Psoas muscle (tissue), 8 donors: Measurements from ENCODE around the gene RAD17. TPM values are rescaled to one million over a fixed set of nuclear protein-coding genes. Genes with fewer than 3 reads are reported as not detected.
"Not testable (repeated sequence)": the region's sequence is repeated elsewhere in the genome, so short reads cannot be mapped to it uniquely, and the experiment has no call there.

Experiments used
- ATAC-seq, 4 donors: fragments of 200-7000 bp; cut with Tn5 transposase; one replicate each; pipeline ENCODE4 v1.9.1; 2020; ENCODE audit warnings: moderate library complexity in 3 of 4, mild to moderate bottlenecking in 2 of 4
- DNase-seq, 2 donors: peaks; one replicate each; pipeline ENCODE4 v3.0.0-alpha.2; 2020
- H3K27ac ChIP-seq: fragments of 200-600 bp; one replicate; pipeline ENCODE4 v1.8.0; 2022
- H3K27me3 ChIP-seq, 3 donors: fragments of 200-600 bp in 1 of 3; one replicate each; pipeline versions ENCODE4 v1.6.1 to v1.8.0; 2013 to 2022; ENCODE audit warnings: low read length in 2 of 3, mild to moderate bottlenecking in 2 of 3, moderate library complexity in 1 of 3; ENCODE audit not compliant: insufficient read depth in 3 of 3
- H3K36me3 ChIP-seq, 2 donors: fragments of 200-600 bp in 1 of 2; one replicate each; pipeline versions ENCODE4 v1.6.1 to v1.8.0; 2013 to 2022; ENCODE audit warnings: low read depth in 1 of 2, mild to moderate bottlenecking in 1 of 2, moderate library complexity in 1 of 2; ENCODE audit not compliant: insufficient read depth in 1 of 2
- H3K4me1 ChIP-seq: fragments of 200-600 bp; one replicate; pipeline ENCODE4 v1.8.0; 2022
- H3K4me3 ChIP-seq: fragments of 200-600 bp; one replicate; pipeline ENCODE4 v1.8.0; 2022; ENCODE audit warnings: mild to moderate bottlenecking
- H3K9me3 ChIP-seq: fragments of 200-600 bp; one replicate; pipeline ENCODE4 v1.8.0; 2022
- WGBS, 3 donors: extraction: QIAGEN DNeasy Blood & Tissue Kit; methylation state at CpG; one replicate each; pipeline versions ENCODE4 v1.1.6 to v1.1.7; 2013; 5-methylcytosine and 5-hydroxymethylcytosine counted together
- intact Hi-C, 2 donors: fragments of 100-400 bp; cut with DNase I; formaldehyde crosslinking; loops; one replicate each; pipeline versions ENCODE4 v1.11.0 to v1.14.2; 2022
- polyA plus RNA-seq, 3 donors: library from polyadenylated mRNA; stranded (reverse); fragments of 200-250 nt; gene quantifications; one replicate each; pipeline ENCODE4 v1.2.3, GENCODE V29; 2013
- total RNA-seq, 4 donors: library from RNA; stranded (reverse); fragmentation: NEBNext Ultra II Directional in 2 of 4; extraction: Animal tissue kit (Norgen Biotek cat#: 25700) in 2 of 4; gene quantifications; one replicate each; pipeline versions ENCODE4 v1.2.1 to v1.2.4, GENCODE V29; 2021 to 2023
- TF ChIP-seq, protein P1 (sequence below): fragments of 200-600 bp; IDR thresholded peaks from one replicate; pipeline ENCODE4 v1.8.0; 2022; ENCODE audit warnings: antibody characterized with exemption
- donor health status: healthy with polysubstance abuse.
- donor health status: DM: no; HTN: no; CAD: no; lungs with moderate emphysema.
- donor health status: Bipolar disorder and iron deficiency.
- donor health status: healthy.
- donor health status: DM: yes; HTN: yes; CAD: no.
- donor health status: DM: no; HTN: no; CAD: no.
- donor health status: DM: no; HTN: no; CAD: no.
- donor health status: DM: yes; HTN: yes; CAD: no.

Gene RAD17
- total and polyA plus RNA-seq, 7 donors, result 6.8 to 19.2 (median 12.0) TPM

DNA sequence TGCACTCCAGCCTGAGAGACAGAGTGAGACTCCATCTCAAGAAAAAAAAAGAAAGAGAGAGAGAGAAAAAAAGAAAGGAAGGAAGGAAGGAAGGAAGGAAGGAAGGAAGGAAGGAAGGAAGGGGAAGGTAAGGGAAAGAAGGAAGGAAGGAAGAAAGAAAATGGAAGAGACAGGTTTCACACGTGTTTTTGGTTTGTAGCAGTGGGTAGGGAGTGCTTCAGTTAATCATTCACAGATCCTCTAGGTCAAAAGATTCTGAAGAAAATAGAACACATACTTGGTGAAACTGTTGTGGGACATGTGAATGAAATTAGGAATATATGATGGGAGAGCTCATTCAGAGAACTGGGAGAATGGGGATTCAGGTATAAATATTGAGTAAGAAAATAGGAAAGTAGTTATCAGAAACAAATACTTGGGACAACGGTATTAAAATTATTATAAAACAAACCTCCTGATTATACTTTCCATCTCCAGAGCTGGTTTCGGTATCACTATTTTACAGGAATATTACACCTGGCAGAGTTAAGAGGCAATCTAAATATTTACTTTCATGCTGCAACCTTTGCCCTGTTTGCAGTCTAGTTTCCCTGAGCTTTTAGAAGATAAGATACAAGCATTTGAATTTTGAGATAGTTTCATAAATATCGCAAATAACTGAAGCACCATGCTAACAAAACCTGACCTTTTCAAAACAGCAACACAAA is 82.5 kb downstream of the RAD17 start:
- intact Hi-C loops, result no loop called here
- Histone ChIP-seq H3K36me3 (no peaks in the 10 kb centered on the region), H3K27me3 (no peaks in the 10 kb centered on the region), H3K4me1 (no peaks in the 10 kb centered on the region), H3K4me3 (no peak overlapping the region), H3K27ac (no peak overlapping the region), H3K9me3 (no peaks in the 10 kb centered on the region)
- DNase-seq (no peak), ATAC-seq (no peak)
- WGBS, 3 donors, result 84 to 86% (median 84%) methylated on average over 4 of the region's 4 CpGs
- TF ChIP-seq, protein P1, sequence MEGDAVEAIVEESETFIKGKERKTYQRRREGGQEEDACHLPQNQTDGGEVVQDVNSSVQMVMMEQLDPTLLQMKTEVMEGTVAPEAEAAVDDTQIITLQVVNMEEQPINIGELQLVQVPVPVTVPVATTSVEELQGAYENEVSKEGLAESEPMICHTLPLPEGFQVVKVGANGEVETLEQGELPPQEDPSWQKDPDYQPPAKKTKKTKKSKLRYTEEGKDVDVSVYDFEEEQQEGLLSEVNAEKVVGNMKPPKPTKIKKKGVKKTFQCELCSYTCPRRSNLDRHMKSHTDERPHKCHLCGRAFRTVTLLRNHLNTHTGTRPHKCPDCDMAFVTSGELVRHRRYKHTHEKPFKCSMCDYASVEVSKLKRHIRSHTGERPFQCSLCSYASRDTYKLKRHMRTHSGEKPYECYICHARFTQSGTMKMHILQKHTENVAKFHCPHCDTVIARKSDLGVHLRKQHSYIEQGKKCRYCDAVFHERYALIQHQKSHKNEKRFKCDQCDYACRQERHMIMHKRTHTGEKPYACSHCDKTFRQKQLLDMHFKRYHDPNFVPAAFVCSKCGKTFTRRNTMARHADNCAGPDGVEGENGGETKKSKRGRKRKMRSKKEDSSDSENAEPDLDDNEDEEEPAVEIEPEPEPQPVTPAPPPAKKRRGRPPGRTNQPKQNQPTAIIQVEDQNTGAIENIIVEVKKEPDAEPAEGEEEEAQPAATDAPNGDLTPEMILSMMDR, result no peak

DNA sequence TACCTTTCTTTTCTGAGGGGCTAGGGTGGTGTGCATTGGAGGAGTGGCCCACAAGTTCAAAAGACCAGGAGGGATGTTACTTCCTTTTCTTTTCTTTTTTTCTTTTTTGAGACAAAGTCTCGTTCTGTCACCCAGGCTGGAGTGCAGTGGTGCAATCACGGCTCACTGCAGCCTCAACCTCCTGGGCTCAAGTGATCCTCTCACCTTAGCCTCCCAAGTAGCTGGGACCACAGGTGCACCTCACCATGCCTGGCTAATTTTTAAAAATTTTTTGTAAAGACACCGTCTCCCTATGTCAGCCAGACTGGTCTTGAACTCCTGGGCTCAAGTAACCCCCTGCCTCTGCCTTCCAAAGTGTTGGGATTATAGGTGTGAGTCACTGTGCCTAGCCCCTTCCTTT is 83.9 kb downstream of the RAD17 start:
- H3K36me3 ChIP-seq, H3K27ac ChIP-seq, intact Hi-C loops, H3K4me3 ChIP-seq, H3K27me3 ChIP-seq, DNase-seq, H3K4me1 ChIP-seq, ATAC-seq, H3K9me3 ChIP-seq: not testable (repeated sequence)
- WGBS, 3 donors, result 84 to 88% (median 86%) methylated on average over 3 of the region's 3 CpGs

DNA sequence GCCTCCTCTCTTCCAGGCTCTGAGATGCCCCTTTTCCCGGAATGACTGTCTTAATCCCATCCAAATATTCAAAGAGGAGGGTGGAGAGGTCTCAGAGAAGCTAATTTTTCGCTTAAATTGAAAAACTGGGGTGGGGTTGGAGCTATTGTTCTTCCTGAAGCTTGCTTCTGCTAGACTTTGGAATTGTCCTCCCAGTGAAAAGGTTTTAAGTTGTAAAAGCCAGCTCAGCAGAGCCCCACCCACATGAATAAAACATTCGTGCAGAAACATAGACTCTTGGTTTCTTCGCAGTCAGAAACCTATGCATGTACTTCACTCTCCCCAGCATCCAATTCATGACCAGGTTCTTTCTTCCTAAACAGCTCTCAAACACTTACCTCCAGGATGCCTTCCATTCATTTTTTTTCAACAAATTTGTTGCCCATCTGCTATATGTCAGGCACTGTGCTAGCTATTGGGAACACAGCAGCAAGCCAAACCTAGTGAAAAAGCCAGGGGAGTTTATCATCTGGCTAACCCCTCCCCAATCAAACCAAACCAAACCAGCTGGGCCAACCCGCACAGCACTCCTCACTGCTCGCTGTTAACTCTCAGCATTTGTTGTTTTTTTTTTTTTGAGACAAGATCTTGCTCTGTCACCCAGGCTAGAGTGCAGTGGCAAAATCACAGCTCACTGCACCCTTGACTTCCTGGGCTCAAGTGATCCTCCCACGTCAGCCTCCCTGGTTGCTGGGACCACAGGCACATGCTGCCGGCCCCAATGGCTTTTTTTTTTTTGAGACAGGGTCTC is 85.0 kb downstream of the RAD17 start:
- Histone ChIP-seq H3K9me3 (no peaks in the 10 kb centered on the region), H3K27me3 (no peaks in the 10 kb centered on the region), H3K36me3 (no peaks in the 10 kb centered on the region), H3K27ac (no peak overlapping the region), H3K4me3 (no peak overlapping the region), H3K4me1 (no peaks in the 10 kb centered on the region)
- no peak for DNase-seq
- 62 to 70% (median 68%) methylated on average over 8 of the region's 8 CpGs for WGBS, 3 donors
- TF ChIP-seq, protein P1, result no peak
- ATAC-seq, result no peak
- intact Hi-C loops, result no loop called here

DNA sequence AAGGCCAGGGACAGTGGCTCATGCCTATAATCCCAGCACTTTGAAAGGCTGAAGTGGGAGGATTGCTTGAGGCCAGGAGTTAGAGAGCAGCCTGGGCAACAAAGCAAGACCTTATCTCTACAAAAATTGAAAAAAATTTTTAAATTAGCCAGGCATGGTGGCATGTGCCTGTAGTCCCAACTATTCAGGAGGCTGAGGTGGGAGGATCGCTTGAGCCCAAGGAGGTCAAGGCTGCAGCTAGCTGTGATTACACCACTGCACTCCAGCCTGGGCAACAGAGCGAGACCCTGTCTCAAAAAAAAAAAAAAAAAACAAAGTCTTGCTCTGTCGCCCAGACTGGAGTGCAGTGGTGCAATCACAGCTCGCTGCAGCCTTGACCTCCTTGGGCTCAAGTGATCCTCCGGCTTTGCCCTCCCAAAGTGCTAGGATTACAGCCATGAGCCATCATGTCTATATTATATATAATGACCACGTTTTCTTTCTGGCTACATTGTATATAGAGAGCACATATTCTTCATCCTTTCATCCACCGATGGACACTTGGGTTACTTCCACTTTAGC is 85.9 kb downstream of the RAD17 start:
- intact Hi-C loops, H3K36me3 ChIP-seq, ATAC-seq, H3K4me3 ChIP-seq, H3K4me1 ChIP-seq, H3K27me3 ChIP-seq, DNase-seq, H3K27ac ChIP-seq, H3K9me3 ChIP-seq: not testable (repeated sequence)
- 87% methylated on average over 7 of the region's 7 CpGs for WGBS, 3 donors

DNA sequence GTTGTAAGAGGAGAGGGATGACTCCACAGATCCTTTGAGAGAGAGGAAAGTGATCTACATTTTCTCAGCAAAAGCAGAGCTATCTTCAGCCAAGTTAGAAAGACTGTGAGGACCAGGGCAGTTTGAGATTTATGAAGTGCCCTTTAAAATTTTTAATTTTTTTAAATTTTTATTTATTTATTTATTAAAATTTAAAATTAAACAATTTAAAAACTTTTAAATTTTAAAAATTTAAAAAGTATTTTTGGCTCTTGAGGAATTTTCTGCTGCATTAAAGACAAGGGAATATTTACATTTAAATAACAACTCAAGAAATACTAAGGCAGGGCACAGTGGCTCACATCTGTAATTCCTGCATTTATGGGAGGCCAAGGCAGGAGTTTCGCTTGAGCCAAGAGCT is 92.6 kb downstream of the RAD17 start:
- H3K36me3 ChIP-seq, result no peaks in the 10 kb centered on the region
- TF ChIP-seq, protein P1, result no peak
- ATAC-seq (no peak), DNase-seq (no peak)
- H3K9me3 ChIP-seq, result no peaks in the 10 kb centered on the region
- intact Hi-C loops, result no loop called here
- H3K27me3 ChIP-seq, result no peaks in the 10 kb centered on the region
- no peaks in the 10 kb centered on the region for H3K4me1 ChIP-seq
- 95 to 100% (median 97%) methylated on average over 1 of the region's 1 CpG for WGBS, 3 donors
- no peak overlapping the region for H3K4me3 ChIP-seq
- no peak overlapping the region for H3K27ac ChIP-seq

Other genes with a start within 250 kb of the RAD17 start
- gene CCNB1, start 202.7 kb upstream of the RAD17 start, total RNA-seq, result 1 to 10 TPM; 1.8 to 4.1 (median 2.3) TPM
- 10 to 100 TPM in 1 of 3 donors, 1 to 10 TPM in 2; 2.5 to 12.2 (median 6.8) TPM for gene CCNB1, start 202.7 kb upstream of the RAD17 start, polyA plus RNA-seq
- gene CENPH, start 180.2 kb upstream of the RAD17 start, total RNA-seq, result 1 to 10 TPM; 1.6 to 4.5 (median 2.8) TPM
- 1 to 10 TPM; 3.1 to 3.6 (median 3.3) TPM for gene CENPH, start 180.2 kb upstream of the RAD17 start, polyA plus RNA-seq
- 10 to 100 TPM; 19.0 to 33.4 (median 29.4) TPM for gene CDK7, start 134.9 kb upstream of the RAD17 start, total RNA-seq
- gene CDK7, start 134.9 kb upstream of the RAD17 start, polyA plus RNA-seq, result 10 to 100 TPM; 35.6 to 66.9 (median 52.1) TPM
- gene CCDC125, start 37.0 kb upstream of the RAD17 start, total RNA-seq, result 1 to 10 TPM; 1.7 to 3.6 (median 1.9) TPM
- 1 to 10 TPM; 1.1 to 2.6 (median 2.6) TPM for gene CCDC125, start 37.0 kb upstream of the RAD17 start, polyA plus RNA-seq
- 10 to 100 TPM; 23.5 to 59.9 (median 52.8) TPM for gene AK6, start 298 bp upstream of the RAD17 start, total RNA-seq
- gene AK6, start 298 bp upstream of the RAD17 start, polyA plus RNA-seq, result 100 to 1,000 TPM in 1 of 3 donors, 10 to 100 TPM in 2; 70.7 to 116 (median 96.0) TPM
- gene TAF9, start 298 bp upstream of the RAD17 start, total RNA-seq, result 10 to 100 TPM; 38.8 to 61.2 (median 47.4) TPM
- 10 to 100 TPM; 53.3 to 92.9 (median 66.6) TPM for gene TAF9, start 298 bp upstream of the RAD17 start, polyA plus RNA-seq
- gene MARVELD2, start 45.3 kb downstream of the RAD17 start, total RNA-seq, result under 1 TPM in 3 of 4 donors, not detected in 1; 0.10 to 0.25 (median 0.19) TPM
- under 1 TPM; 0.03 to 0.13 (median 0.09) TPM for gene MARVELD2, start 45.3 kb downstream of the RAD17 start, polyA plus RNA-seq
- gene OCLN, start 123.0 kb downstream of the RAD17 start, total RNA-seq, result under 1 TPM; 0.17 to 0.58 (median 0.33) TPM
- under 1 TPM; 0.06 to 0.44 (median 0.14) TPM for gene OCLN, start 123.0 kb downstream of the RAD17 start, polyA plus RNA-seq
- gene GTF2H2C, start 190.4 kb downstream of the RAD17 start, total RNA-seq, result 10 to 100 TPM; 12.5 to 15.9 (median 14.9) TPM
- 10 to 100 TPM in 2 of 3 donors, 1 to 10 TPM in 1; 8.0 to 20.2 (median 18.0) TPM for gene GTF2H2C, start 190.4 kb downstream of the RAD17 start, polyA plus RNA-seq